Forelimb muscle (tissue), 1 donor: Measurements from ENCODE around the gene RGL1. TPM values are rescaled to one million over a fixed set of nuclear protein-coding genes. Genes with fewer than 3 reads are reported as not detected.

Experiments
- DNase-seq: peaks from one replicate; pipeline ENCODE4 v3.0.0-alpha.2; 2013; ENCODE audit warnings: low read depth
- polyA plus RNA-seq: library from polyadenylated mRNA; unstranded; fragments of 120-200 nt; gene quantifications from one replicate; pipeline ENCODE4 v1.2.1, GENCODE V29; 2013; ENCODE audit not compliant: insufficient read length

The RGL1 gene
- polyA plus RNA-seq, 1 donor = 19.4 TPM

DNA sequence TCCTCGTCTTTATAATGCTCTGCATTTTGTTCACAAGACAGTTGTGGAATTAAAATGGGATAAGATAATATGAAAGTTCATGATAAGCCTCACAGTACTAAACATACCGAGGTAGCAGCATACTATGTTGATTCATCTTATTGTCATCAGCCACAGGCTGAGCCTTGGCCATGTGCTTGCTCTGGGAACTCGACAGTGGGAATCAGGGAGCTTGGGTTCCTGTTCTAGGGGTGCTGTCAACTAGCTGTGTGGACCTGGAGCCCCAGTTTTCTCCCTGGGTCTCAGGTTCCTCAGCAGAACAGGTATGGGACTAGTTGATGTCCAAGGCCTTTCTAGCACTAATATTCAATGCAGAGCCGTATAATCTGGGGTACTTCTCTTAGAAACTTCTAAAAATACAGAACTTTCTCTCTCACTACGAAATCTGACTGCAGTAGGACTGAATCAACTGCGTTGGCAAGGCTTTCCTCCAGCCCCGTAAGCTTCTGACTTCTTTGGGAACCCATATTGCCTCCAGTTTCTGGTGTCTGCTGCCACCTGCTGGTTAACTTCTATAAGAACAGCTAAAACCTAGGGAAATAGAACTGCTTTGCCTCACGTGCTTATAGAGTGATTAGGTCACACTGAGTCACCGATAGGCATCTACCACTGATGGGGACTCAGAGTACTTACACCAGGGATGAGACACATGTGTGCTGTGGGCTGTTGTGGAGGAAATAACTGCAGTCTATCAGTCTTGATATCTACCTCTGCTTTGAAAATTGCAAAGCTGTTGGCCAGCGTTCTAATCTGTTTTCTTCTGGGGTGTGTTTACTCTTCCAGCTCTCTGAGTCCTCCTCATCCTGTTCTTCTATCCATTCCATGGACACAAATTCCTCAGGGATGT lies 110.9 kb downstream of the RGL1 start:
- peak; percentile 81 for DNase-seq

DNA sequence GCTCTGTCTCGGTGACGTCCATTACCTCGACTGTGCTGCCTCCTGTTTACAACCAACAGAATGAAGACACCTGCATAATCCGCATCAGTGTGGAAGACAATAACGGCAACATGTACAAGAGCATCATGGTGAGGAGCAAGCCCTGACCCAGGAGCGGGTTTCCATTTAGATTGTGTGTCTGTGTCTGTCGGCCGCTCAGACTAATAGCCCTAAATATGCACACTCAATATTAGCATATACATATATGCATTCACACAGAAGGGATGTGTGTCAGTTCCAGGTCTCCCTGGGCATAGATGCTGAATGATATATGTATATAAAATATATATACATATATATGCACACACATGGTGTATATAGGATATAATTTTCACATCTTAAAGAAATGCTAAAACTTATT lies 111.7 kb downstream of the RGL1 start:
- DNase-seq = no peak

DNA sequence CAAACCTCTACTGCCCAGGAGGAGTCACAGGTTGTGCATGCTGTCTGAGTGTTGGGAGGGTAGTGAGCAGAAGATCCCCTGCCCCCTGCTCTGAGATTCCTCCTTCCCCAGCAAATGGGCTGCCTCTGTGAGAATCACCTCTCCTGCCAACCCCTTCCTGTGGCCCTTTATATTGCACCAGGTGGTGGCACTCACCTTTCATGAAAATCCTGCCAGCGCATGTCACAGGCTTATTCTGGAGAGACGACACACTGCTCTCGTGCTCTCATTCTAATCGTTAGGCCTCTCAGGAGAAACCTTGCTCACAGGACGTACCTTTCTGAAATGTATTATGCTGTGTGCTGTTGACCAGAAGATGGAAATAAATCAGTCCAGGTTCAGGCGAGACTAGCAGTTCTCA lies 113.7 kb downstream of the RGL1 start:
- no peak for DNase-seq

DNA sequence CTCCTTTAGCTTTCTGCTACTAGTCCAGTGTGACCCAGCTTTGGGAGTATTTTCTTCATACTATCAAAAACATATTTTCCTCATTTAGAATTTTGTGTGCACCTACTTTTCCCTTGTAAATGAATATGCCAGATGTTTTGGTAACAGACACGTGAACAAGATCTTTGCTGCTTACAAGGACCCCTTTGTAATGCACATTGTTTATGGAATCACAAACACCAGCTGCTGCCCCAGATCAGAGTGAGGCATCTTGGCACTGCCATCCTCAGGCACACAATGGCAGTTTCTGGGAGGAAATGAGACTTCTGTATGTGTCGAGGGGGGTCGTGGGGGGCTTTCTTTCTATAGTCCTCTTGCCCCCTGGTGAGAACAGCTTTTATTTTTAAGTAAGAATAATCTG lies 115.7 kb downstream of the RGL1 start:
- DNase-seq = no peak

DNA sequence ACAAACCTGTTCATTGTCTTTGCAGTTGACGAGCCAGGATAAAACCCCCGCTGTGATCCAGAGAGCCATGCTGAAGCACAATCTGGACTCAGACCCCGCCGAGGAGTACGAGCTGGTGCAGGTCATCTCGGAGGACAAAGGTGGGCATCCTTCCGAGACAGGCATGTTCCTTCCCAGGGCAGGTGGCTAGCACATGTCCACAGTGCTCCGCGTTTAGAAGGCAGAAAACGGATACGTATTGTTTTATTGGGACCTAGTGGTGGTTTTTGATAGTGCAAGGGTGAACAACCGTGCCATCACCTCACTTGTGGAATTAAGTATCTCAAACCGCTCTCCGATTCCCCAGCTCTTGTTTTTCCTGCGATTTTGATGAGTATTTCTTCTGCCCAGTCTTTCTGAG lies 117.3 kb downstream of the RGL1 start:
- no peak for DNase-seq

DNA sequence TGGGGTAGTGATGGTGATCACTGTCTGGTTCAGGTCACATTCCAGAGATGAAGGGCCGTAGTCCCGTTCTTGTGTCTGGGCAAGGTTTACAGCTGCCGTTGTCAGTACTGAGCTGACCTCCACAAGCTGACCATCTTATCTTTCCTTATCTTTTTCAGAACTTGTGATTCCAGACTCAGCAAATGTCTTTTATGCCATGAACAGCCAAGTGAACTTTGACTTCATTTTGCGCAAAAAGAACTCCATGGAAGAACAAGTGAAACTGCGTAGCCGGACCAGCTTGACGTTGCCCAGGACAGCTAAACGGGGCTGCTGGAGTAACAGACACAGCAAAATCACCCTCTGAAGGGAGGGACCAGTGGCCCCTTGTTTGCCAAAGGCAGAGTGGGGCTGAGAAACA lies 121.0 kb downstream of the RGL1 start:
- no peak for DNase-seq

DNA sequence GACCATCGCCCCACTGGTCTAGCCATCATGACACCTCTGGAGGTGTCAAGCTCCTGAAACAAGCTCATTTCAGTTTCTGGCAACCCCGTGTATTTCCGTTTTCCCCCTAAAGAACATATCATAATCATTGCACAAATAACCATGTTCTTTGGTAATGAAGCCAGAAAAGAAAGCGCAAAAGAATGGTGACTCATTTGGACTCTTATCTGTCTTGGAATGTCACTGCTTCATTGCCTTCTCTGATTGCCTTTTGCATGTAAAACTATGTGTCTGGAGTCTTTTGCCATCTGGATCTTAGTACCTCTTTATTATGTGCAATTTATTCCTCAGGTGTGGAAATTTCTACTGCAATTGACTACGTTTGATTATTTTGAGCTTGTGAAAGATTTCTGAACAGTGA lies 122.1 kb downstream of the RGL1 start:
- no peak for DNase-seq

DNA sequence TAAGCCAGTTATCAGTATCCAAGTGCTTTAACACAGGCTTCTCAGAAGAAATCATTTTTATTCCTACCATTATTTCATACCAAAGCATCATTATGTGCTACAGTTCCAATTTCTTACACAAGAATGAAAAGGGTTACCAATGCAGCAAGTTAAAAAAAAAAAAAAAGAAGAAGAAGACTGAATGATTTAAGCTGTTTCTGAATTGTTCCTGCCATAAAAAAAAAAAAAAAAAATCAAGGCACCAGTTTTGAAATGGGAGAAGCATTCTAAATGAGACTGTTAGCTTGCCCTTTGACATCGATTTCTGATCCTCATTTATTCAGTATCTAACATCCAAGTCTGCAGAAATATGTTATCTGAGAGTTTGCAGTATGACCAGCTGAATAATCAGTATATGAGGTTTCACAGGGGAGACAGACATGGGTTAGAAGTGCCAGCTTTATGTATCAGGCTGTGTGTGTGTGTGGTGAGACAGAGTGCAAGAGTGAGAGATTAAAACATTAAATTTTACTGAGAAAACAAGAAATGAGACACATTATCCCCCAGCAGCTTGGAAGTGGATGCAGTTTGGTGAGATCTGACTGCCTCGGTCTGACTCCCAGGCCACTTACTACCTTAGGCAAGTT lies 126.8 kb downstream of the RGL1 start:
- DNase-seq = no peak

DNA sequence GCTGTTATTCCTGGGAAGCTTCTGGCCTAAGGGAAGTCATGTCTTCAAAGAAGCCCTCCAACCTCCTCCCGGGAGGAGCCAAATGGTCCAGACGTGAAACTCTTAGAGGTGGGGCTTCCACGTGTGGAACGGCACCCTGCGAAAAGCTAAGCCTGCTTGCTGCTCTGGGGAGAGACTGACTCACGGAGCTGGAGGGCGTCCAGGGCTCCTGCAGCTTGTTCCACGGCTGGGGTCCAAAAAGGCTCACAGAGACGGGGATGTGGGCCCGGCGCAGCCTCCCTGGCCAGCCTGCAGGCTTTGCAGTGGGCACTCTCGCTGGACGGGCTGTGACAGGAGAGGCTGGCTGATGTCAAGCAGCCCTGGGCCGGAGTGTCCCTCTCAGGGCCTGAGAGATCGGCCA lies 127.5 kb downstream of the RGL1 start:
- DNase-seq = peak; percentile 63

DNA sequence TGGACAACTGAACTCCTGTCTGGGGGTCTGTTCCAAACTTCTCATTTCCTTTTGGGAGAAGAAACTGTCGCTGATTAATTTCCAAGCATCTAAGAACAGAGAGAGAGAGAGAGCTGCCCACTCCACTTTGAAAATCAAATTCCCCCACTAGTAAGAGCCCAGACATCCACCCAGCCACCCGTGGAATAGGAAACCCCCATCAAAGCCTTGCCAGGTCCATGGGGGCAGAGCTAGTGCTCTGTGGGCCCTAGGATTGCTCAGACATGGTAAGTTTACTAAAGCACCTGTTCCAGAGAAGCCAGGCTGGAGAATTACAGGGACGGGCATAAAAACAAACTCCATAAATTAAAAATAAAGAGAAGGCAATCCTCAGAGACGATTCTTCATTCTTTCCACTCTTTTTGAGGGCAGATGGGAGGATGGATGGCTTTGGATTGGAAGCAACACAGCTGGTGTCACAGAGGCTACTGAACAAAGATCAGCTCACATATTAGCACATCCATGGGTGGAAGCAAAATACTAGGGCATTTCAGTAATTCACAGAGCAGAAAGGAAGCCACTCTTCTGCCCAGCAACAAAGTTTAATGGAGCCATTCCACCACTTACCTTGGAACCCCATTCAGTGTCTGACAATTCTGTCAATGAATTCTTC lies 128.7 kb downstream of the RGL1 start:
- DNase-seq = no peak

DNA sequence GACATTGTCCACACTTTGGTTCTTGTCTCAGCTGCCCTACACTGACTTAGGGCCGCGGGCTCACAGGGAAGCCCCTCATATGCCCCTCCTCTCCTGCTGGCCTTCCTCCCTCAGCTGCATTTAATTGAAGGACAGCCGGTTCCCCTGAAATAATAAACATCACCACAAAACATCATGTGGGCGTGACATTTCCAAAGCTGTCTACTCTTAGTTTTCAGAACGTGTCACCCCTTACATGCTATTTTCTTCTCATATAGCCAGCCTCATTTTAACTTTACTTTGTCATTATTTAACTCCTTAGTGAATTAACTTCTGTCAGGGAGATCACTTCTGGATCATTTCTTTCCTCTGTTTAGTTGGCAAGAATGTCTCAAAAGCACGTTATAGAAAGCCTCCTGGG lies 129.4 kb downstream of the RGL1 start:
- no peak for DNase-seq

DNA sequence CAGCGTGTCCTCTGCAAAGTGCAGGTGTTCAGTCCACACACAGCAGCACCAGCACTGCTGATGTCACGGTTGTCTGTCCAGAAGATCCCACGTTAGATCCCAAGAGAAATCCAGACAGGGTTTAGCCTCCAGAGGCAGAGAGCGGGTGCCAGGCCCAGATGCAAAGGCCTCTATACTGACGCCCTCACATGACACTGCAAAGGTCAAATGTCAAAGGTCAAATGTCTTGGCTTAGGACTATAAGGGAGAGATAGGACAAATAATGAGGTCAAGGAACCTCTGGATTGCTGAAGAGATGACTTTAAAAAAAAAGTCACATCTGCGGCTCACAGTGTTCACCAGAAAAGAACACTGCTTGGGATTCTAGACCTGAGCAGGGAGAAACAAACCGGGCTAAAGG lies 131.1 kb downstream of the RGL1 start:
- no peak for DNase-seq

DNA sequence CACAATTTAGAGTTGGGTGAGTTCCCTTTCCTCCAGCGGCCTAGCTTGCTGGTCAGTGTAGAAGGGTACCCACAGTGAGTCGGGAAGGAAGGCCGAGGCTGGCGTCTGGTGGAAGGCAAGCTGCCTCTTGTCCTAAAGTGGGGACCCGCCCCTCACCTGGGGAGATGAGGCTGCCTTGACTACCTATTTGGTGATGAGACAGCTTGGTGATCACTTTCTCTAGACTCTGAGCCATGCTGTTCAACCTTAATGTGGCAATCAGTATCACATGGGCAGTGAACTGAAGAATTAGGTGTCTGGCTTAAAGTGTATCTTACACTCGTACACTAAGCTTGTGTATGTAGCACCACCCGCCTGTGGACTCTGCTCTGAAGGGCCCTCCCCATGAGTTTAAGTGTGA lies 131.9 kb downstream of the RGL1 start:
- DNase-seq = no peak

DNA sequence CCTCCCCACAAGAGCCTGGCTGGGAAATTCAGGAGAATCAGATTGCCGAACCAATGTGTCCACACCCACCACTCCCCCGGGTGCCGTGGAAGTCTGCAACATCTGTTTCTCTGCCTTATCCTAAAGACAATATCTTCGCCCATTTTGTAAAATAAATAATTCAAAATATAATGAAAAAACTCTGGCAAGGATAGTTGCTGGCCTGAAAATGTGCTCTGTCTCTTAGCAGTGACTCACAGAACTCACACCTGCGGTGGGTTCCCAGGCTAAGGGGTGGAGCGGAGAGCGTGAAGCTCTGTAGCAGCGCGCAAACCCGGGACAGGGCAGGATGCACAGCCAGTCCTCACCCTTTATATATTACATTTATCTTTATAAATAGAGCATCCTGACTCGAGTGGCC lies 132.7 kb downstream of the RGL1 start:
- DNase-seq = no peak

DNA sequence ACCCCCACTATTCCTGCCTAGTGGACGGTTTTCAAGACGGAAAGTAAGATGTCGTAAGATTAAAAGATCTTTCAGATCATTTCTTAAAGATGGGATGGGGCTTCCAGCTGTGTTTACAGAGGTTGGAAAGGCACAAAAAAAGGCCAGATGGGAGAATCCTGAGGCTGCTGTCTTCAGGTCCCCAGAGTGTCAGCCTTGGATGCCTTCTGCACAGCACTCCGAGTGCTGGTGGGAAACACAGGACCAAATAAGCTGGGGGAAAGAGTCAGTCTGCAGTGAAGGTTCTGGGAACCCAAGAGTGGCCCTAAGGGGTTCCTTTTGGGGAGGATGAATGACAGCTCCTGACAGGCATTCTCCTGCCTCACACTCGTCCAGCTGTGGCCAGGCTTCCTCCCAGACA lies 136.1 kb downstream of the RGL1 start:
- DNase-seq = peak; percentile 73

DNA sequence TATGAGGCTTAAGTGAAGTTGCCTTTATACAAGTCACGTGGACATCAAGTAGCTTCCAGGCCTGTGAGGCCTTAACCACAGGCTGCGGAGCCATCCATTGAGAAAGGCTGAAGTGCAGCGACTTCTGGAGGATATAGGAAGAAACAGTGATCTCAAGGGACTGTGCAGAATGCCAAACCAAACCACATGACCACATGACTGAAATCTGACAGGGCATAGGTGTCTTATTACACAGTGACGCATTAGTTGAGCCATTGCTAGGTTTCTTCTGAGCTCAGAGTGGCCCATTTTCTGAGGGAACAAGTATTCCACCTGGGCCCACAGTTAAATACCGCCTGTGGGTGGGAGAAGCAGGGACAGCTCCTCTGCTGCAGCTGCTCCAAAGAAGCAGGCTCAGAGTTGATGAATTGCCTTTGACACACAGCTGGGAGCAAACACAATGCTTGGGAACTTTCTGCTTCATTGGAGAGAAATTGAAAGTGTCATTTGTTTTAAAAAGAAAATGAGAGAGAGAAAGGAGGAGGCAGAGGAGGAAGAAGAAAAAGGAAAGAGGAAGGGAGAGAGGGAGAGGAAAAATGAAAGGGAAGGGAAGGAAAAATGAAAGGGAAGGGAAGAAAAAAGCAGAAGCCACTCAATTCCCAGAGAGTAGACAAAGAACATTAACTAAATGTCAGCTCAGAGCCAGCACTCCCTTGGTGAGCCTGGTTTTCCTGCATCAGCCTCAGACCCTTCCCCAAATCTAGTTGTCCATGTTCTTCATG lies 138.2 kb downstream of the RGL1 start:
- peak; percentile 82 for DNase-seq

DNA sequence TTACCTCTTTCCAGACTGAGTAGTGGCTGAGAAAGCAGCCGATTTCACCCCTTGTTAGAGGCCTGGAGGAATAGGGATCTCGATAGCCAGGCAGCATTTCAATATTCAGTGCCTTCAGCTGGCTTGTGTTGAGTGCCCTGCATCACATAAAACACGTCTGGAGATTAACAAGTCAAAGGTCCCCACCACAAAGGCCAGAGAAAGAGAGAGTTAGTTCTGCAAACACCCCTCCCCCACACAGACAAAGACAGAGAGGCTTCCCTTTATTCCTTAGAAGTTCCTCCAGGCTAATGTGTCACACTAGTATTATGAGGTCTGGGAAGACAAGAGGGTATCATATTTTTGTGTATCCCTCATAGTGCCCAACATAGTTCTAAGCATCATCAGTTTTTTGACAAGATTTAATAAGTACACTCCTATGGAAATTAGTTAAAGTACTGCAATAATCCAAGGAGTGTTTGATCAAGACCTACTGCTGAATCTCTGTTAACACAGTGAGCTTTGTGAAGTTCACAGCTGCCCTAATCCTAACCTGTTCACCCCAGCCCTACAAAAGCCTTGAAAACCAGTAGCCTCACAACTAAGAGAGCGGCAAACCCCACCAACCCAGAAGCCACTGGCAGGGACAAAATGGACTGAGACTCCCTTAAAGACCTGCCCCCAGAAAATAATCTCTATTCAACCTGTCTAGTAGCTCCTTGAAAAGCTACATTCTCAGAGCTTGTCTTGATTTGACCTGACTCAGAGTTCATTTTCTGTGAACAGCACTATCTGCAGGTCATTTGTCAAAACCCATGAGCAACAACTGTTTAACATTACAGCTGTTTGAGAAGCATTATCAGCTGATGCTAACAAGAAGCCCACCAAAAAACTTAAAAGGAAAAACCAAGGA lies 140.8 kb downstream of the RGL1 start:
- DNase-seq = no peak

DNA sequence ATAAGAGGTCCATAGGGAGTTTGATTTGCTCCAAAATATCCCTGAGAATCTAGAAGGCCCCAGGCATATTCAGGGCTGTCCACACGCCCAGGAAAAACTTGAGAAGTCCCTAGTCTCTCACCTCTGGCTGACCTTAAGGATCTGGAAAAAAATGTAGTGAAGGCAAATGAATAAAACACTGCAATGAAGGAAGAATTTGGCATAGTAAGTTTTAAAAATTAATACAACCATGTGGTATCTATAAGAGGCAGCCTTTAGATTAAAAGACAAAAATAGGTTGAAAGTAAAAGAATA lies 141.3 kb downstream of the RGL1 start:
- DNase-seq = no peak

DNA sequence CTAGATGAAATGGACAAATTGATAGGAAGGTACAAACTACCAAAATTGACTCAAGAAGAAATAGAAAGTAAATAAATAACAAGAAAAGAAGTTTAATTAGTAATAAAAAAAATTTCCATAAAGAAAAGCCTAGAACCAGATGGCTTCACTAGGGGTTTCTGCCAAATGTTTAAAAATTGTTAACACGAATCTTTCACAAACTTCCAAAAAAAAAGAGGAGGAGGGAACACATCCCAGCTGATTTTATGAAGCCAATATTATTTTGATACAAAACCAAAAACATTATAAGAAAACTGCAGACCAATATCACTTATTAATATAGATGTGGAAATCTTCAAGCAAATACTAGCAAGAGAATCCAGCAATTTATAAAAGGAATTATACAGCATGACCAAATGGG lies 143.1 kb downstream of the RGL1 start:
- no peak for DNase-seq

DNA sequence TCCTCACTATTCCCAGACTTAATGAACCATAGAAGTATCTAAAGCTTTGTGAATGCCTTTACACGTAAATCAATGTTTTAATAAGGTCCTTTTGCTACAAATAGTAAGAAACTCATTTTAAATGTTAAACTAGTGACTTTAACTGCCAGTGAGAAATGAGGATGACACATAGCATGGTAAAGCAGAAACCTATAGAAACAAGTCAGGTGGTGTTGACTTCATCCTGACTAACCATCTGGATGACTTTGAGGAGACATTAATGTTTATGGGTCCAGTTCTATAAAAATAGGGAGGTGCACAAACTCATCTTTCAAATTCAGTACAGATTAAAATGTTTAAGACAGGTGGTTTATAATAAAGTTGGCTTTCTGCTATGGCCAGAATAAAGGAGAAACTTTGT lies 147.2 kb downstream of the RGL1 start:
- no peak for DNase-seq

DNA sequence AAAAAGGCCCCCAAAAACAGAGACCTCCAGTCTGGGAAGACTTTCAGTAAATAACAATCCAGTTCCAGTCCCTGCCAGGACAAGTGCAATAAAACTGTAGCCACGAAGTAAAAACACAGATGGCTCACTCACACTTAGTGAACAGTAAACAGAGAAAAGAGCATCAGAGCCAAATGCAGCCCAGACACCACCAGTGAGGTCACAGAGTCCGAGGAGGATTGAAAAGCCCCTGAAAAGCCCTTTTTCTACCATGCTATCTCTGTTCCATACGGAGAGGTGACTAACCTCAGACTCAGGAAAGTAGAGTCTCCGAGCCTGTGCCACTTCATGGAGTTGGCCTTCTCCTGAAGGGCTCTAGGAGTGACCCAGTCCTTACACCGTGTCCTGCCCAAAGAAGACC lies 148.1 kb downstream of the RGL1 start:
- no peak for DNase-seq
